LNCAP (cell line): ENCODE data around the gene YBX2.

Experiments
- TF ChIP-seq, protein P1 (sequence below): fragments of 450-650 bp; IDR thresholded peaks from 2 replicates; pipeline ENCODE4 v1.5.1; 2017; ENCODE audit warnings: mild to moderate bottlenecking

The YBX2 gene

DNA sequence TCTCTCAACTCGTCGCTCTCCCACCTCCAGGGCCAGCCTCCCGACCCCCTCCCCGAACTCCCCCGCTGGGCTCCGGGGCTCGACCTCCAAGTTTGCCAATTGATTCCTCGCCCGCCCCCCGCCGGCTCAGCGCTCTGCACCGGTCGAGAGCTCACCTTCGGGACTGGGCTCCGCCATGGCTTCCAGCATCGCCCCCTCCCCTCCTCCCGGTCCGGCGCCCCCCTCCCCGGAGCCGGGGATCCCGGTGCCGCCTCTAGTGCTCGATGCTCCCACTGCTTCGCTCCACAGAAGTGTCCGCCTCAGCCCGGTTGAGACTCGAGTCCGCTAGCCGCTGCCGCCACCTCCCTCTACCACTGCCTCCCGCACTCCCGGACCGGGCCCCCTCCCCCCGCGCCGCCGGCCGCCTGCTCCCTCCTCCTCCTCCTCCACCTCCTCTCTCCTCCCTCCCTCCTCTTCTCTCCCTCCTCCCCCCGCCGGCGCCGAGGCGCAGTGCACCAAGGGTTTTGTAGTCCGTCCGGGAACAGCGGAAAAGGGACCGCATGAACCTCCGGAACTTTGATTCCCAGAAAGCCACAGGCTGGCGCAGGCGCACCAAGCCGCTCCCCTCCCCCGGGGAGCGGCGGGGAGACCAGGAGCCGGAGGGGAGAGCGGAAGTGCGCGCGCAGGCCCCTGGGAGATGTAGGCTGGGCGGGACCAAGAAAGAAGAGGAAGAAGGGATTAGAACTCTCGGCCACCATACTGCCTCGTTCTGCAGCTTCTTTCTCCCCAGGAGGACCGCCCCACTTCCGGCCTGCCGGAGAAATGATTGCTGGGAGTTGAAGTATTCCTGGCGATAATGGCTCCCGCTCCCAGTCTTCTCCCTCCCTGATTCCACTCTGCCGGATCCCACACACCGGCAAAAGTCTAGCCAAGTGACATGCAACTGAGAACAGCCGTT is 55.1 kb downstream of the YBX2 start, which contains the start of gene PHF23:
PHF23 (minus strand) TSS at position 367 of the 937 bp plus-strand sequence; CDS start at position 189, 178 bp downstream.
- TF ChIP-seq, protein P1, sequence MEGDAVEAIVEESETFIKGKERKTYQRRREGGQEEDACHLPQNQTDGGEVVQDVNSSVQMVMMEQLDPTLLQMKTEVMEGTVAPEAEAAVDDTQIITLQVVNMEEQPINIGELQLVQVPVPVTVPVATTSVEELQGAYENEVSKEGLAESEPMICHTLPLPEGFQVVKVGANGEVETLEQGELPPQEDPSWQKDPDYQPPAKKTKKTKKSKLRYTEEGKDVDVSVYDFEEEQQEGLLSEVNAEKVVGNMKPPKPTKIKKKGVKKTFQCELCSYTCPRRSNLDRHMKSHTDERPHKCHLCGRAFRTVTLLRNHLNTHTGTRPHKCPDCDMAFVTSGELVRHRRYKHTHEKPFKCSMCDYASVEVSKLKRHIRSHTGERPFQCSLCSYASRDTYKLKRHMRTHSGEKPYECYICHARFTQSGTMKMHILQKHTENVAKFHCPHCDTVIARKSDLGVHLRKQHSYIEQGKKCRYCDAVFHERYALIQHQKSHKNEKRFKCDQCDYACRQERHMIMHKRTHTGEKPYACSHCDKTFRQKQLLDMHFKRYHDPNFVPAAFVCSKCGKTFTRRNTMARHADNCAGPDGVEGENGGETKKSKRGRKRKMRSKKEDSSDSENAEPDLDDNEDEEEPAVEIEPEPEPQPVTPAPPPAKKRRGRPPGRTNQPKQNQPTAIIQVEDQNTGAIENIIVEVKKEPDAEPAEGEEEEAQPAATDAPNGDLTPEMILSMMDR = no peak

DNA sequence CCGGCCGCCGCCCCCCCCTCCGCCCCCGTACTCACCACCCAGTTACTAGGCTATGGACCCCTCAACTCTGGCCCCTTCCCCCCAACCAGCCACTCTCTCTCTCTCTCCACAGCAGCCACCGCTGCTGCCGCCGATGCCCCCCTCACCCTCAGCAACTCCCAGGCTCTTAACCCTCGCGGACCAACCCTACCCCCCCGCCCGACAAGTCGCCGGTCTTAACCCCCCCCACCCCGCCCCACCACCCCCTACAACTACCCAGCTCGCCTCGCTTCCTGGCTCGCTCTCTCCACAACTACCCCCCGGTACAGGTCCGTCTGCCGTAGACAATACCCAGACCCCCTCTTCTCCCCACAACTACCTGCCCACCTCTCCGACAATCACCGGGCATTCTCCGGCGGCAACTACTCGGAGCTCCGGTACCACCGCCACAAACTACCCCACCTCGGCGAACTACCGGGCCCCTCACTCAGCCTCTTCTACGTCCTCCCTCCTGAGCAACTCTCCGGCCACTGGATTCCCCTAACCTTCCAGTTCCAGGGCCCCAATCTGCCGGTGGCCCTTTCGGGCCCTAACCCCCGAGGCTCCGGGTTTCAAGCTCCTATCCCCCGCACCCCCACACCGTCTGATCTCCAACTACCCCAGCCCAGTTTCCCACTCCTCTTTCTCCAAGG is 55.9 kb downstream of the YBX2 start:
- TF ChIP-seq, protein P1 = no peak
